ENCODE results near the gene CALM3.

Gene CALM3

DNA sequence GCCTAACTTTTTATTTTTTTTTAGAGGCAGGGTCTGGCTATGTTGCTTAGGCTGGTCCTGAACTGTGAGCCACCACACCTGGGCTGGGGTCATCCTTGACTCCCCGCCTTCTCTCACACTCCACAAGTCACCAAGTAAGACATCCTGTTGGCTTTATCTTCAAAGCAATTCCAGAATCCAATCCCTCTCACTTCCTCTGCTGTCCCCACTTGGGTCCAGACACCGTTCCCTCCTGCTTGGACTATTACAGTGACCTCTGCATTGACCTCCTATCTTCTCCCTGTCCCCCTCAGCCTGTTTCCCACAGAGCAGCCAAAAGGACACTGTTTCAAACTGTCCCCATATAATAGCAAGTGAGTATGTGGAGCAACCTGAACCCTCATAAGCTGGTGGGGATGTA is 39.5 kb downstream of the CALM3 start:
- Histone ChIP-seq H3K36me3 (ENCODE audit: insufficient read depth, low read length) (no peaks in the 10 kb centered on the region), H3K4me3 (ENCODE audit: low read depth in 1 of 2, low read length in 2 of 2) (no peak overlapping the region), H3K4me1 (ENCODE audit: insufficient read depth, low read length) (peaks cover 23% of the 10 kb centered on the region), H3K79me2 (ENCODE audit: insufficient read depth, low read length) (no peaks in the 10 kb centered on the region), H2AFZ (ENCODE audit: low read depth, low read length) (no peak overlapping the region), H4K20me1 (ENCODE audit: insufficient read depth, low read length) (peaks cover 13% of the 10 kb centered on the region), H3K4me2 (ENCODE audit: insufficient read depth, low read length) (no peak overlapping the region), H3K9me3 (ENCODE audit: insufficient read depth, low read length, severe bottlenecking) (no peaks in the 10 kb centered on the region), H3K9ac (ENCODE audit: low read depth, low read length) (no peak overlapping the region), H3K27me3 (ENCODE audit: insufficient read depth, low read length, poor library complexity) (peaks cover 32% of the 10 kb centered on the region), H3K27ac (ENCODE audit: low read length) (no peak overlapping the region)
- no peak for ATAC-seq (ENCODE audit: insufficient read depth, low read depth)
- TF ChIP-seq, protein P1, sequence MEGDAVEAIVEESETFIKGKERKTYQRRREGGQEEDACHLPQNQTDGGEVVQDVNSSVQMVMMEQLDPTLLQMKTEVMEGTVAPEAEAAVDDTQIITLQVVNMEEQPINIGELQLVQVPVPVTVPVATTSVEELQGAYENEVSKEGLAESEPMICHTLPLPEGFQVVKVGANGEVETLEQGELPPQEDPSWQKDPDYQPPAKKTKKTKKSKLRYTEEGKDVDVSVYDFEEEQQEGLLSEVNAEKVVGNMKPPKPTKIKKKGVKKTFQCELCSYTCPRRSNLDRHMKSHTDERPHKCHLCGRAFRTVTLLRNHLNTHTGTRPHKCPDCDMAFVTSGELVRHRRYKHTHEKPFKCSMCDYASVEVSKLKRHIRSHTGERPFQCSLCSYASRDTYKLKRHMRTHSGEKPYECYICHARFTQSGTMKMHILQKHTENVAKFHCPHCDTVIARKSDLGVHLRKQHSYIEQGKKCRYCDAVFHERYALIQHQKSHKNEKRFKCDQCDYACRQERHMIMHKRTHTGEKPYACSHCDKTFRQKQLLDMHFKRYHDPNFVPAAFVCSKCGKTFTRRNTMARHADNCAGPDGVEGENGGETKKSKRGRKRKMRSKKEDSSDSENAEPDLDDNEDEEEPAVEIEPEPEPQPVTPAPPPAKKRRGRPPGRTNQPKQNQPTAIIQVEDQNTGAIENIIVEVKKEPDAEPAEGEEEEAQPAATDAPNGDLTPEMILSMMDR (IDR thresholded peaks at IDR 0.05; ENCODE audit: borderline replicate concordance, extremely low read depth, low read length, poor library complexity, severe bottlenecking), result no peak
- no peak for TF ChIP-seq EZH2 (IDR thresholded peaks at IDR 0.05; ENCODE audit: borderline replicate concordance, low read depth, low read length, severe bottlenecking)
- DNase-seq, result no peak

DNA sequence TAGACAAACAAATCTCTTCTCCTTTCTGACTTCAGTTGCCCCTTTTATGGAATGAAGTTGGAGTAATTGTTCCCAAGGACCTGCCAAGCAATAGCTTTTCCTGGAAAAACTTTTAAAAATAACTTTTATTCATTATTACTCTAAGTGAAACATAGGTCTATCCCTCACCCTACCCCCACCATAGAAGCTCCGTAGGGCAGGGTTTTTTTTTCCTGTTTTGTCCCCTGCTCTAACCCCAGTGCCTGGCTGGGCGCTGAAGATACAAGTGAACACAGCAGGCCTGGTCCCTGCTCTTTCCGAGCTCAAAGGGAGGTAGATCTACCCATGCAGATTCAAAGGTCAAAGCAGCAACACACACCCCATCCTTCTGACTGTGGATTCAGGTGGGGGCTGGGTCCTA is 43.6 kb downstream of the CALM3 start:
- H3K4me1 ChIP-seq (ENCODE audit: insufficient read depth, low read length), result peaks cover 4% of the 10 kb centered on the region
- no peak overlapping the region for H3K4me2 ChIP-seq (ENCODE audit: insufficient read depth, low read length)
- H4K20me1 ChIP-seq (ENCODE audit: insufficient read depth, low read length), result peaks cover 1% of the 10 kb centered on the region
- peaks cover 13% of the 10 kb centered on the region for H3K27me3 ChIP-seq (ENCODE audit: insufficient read depth, low read length, poor library complexity)
- no peak overlapping the region for H2AFZ ChIP-seq (ENCODE audit: low read depth, low read length)
- H3K36me3 ChIP-seq (ENCODE audit: insufficient read depth, low read length), result no peaks in the 10 kb centered on the region
- H3K9me3 ChIP-seq (ENCODE audit: insufficient read depth, low read length, severe bottlenecking), result no peaks in the 10 kb centered on the region
- TF ChIP-seq, protein P1 (IDR thresholded peaks at IDR 0.05; ENCODE audit: borderline replicate concordance, extremely low read depth, low read length, poor library complexity, severe bottlenecking), result no peak
- TF ChIP-seq EZH2 (IDR thresholded peaks at IDR 0.05; ENCODE audit: borderline replicate concordance, low read depth, low read length, severe bottlenecking), result no peak
- H3K9ac ChIP-seq (ENCODE audit: low read depth, low read length), result no peak overlapping the region
- ATAC-seq (ENCODE audit: insufficient read depth, low read depth) (no peak), DNase-seq (no peak)
- no peak overlapping the region for H3K27ac ChIP-seq (ENCODE audit: low read length)
- H3K4me3 ChIP-seq (ENCODE audit: low read depth in 1 of 2, low read length in 2 of 2), result no peak overlapping the region
- no peaks in the 10 kb centered on the region for H3K79me2 ChIP-seq (ENCODE audit: insufficient read depth, low read length)

DNA sequence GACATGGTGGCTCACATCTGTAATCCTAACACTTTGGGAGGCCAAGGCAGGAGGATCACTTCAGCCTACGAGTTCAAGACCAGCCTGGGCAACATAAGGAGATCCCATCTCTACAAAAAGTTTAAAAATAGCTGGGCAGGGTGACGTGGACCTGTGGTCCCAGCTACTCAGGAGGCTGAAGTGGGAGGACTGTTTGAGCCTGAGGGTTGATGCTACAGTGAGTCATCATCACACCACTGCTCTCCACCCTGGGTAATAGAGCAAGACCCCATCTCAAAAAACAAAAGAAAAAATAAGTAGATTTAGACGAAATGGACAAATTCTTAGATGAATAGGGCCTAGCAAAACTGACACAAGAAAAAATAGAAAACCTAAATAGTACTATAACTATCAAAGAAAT is 45.3 kb downstream of the CALM3 start:
- peaks cover 2% of the 10 kb centered on the region for H3K27me3 ChIP-seq (ENCODE audit: insufficient read depth, low read length, poor library complexity)
- H3K4me3 ChIP-seq (ENCODE audit: low read depth in 1 of 2, low read length in 2 of 2), result no peak overlapping the region
- H3K27ac ChIP-seq (ENCODE audit: low read length), result no peak overlapping the region
- H3K4me2 ChIP-seq (ENCODE audit: insufficient read depth, low read length), result no peak overlapping the region
- ATAC-seq (ENCODE audit: insufficient read depth, low read depth) (no peak), DNase-seq (no peak)
- no peak overlapping the region for H2AFZ ChIP-seq (ENCODE audit: low read depth, low read length)
- no peak for TF ChIP-seq EZH2 (IDR thresholded peaks at IDR 0.05; ENCODE audit: borderline replicate concordance, low read depth, low read length, severe bottlenecking)
- TF ChIP-seq, protein P1 (IDR thresholded peaks at IDR 0.05; ENCODE audit: borderline replicate concordance, extremely low read depth, low read length, poor library complexity, severe bottlenecking), result no peak
- no peaks in the 10 kb centered on the region for H3K36me3 ChIP-seq (ENCODE audit: insufficient read depth, low read length)
- H3K4me1 ChIP-seq (ENCODE audit: insufficient read depth, low read length), result no peaks in the 10 kb centered on the region
- H3K9ac ChIP-seq (ENCODE audit: low read depth, low read length), result no peak overlapping the region
- H3K79me2 ChIP-seq (ENCODE audit: insufficient read depth, low read length), result no peaks in the 10 kb centered on the region
- no peaks in the 10 kb centered on the region for H4K20me1 ChIP-seq (ENCODE audit: insufficient read depth, low read length)
- no peaks in the 10 kb centered on the region for H3K9me3 ChIP-seq (ENCODE audit: insufficient read depth, low read length, severe bottlenecking)
